Peyer's patch (tissue), 4 donors: ENCODE measurements around the gene SOX5. TPM values are rescaled to one million over a fixed set of nuclear protein-coding genes. Genes with fewer than 3 reads are reported as not detected.
"Not testable (repeated sequence)": the region's sequence is repeated elsewhere in the genome, so short reads cannot be mapped to it uniquely, and the experiment has no call there.

Source experiments
- DNase-seq, 3 donors: peaks; one replicate each; pipeline ENCODE4 v3.0.0-alpha.2; 2017 to 2019
- H3K27ac ChIP-seq, 4 donors: fragments of 200-600 bp; sonication (generic); one replicate each; pipeline ENCODE4 v1.5.1; 2016 to 2019
- H3K27me3 ChIP-seq, 2 donors: fragments of 200-600 bp; sonication (generic); one replicate each; pipeline ENCODE4 v1.5.1; 2019
- H3K36me3 ChIP-seq, 3 donors: fragments of 200-600 bp; sonication (generic); one replicate each; pipeline ENCODE4 v1.5.1; 2016 to 2019
- H3K4me1 ChIP-seq, 4 donors: fragments of 200-600 bp; sonication (generic); one replicate each; pipeline ENCODE4 v1.5.1; 2016 to 2019
- H3K4me3 ChIP-seq, 4 donors: fragments of 200-600 bp; sonication (generic); 1 replicate in 3 of 4; 2 replicates in 1 of 4; pipeline ENCODE4 v1.5.1; 2016 to 2019; ENCODE audit warnings: mild to moderate bottlenecking in 1 of 4
- H3K9me3 ChIP-seq, 4 donors: fragments of 200-600 bp; sonication (generic); one replicate each; pipeline ENCODE4 v1.5.1; 2016 to 2019; ENCODE audit warnings: mild to moderate bottlenecking in 1 of 4
- CTCF ChIP-seq, 6 experiments: fragments of 450-650 bp in 4 of 6; fragments of 200-600 bp in 2 of 6; sonication (generic) in 1 of 6; IDR thresholded peaks; one replicate each; pipeline ENCODE4 v1.5.1; 2017 to 2019; ENCODE audit warnings: antibody characterized with exemption in 6 of 6, mild to moderate bottlenecking in 3 of 6, moderate library complexity in 1 of 6
- POLR2A ChIP-seq, 2 donors: fragments of 450-650 bp; IDR thresholded peaks; one replicate each; pipeline ENCODE4 v1.5.1; 2017; ENCODE audit warnings: antibody characterized with exemption in 2 of 2, mild to moderate bottlenecking in 2 of 2, moderate library complexity in 2 of 2
- total RNA-seq, 4 donors: library from RNA; depleted of rRNA; stranded (reverse); fragments of >200 nt; gene quantifications; one replicate each; pipeline ENCODE4 v1.1.0, GENCODE V29; 2016

SOX5 gene
- total RNA-seq, 4 donors from 2014 or later: 3.8 to 27.2 (median 11.6) TPM

GRCh38 chr12:23493672-23494071 is 455.8 kb downstream of the SOX5 start:
- H3K27me3 ChIP-seq: no peaks in the 10 kb centered on the region
- no peak for DNase-seq
- no peak for TF ChIP-seq POLR2A (IDR thresholded peaks at IDR 0.05)
- TF ChIP-seq CTCF (IDR thresholded peaks at IDR 0.05): no peak
- no peak overlapping the region for H3K4me3 ChIP-seq
- H3K9me3 ChIP-seq: peaks cover 0 to 1% (median 0%) of the 10 kb centered on the region in 4 donors
- no peaks in the 10 kb centered on the region for H3K36me3 ChIP-seq
- H3K4me1 ChIP-seq: no peaks in the 10 kb centered on the region
- H3K27ac ChIP-seq: no peak overlapping the region

- H3K27me3 ChIP-seq, DNase-seq, H3K9me3 ChIP-seq, H3K27ac ChIP-seq, H3K36me3 ChIP-seq, H3K4me1 ChIP-seq, H3K4me3 ChIP-seq: not testable (repeated sequence)
Observed at GRCh38 chr12:23491029-23491428, 458.4 kb downstream of the SOX5 start.

- no peak for TF ChIP-seq CTCF (IDR thresholded peaks at IDR 0.05)
- TF ChIP-seq POLR2A (IDR thresholded peaks at IDR 0.05): no peak
- DNase-seq: no peak
- Histone ChIP-seq H3K9me3 (no peaks in the 10 kb centered on the region), H3K4me3 (no peak overlapping the region), H3K27ac (no peak overlapping the region), H3K4me1 (no peaks in the 10 kb centered on the region), H3K36me3 (no peaks in the 10 kb centered on the region), H3K27me3 (no peaks in the 10 kb centered on the region)
Observed at GRCh38 chr12:23488130-23488529, 461.3 kb downstream of the SOX5 start.

- DNase-seq: no peak
- H3K27me3 ChIP-seq: no peaks in the 10 kb centered on the region
- H3K4me1 ChIP-seq: no peaks in the 10 kb centered on the region
- TF ChIP-seq POLR2A (IDR thresholded peaks at IDR 0.05) (no peak), CTCF (IDR thresholded peaks at IDR 0.05) (no peak)
- H3K4me3 ChIP-seq: no peak overlapping the region
- no peaks in the 10 kb centered on the region for H3K36me3 ChIP-seq
- no peaks in the 10 kb centered on the region for H3K9me3 ChIP-seq
- H3K27ac ChIP-seq: no peak overlapping the region
Observed at GRCh38 chr12:23484238-23484637, 465.2 kb downstream of the SOX5 start.

GRCh38 chr12:23482571-23482970 is 466.9 kb downstream of the SOX5 start:
- Histone ChIP-seq H3K9me3 (no peaks in the 10 kb centered on the region), H3K36me3 (no peaks in the 10 kb centered on the region), H3K27me3 (no peaks in the 10 kb centered on the region), H3K4me1 (no peaks in the 10 kb centered on the region), H3K27ac (no peak overlapping the region), H3K4me3 (no peak overlapping the region)
- TF ChIP-seq CTCF (IDR thresholded peaks at IDR 0.05) (no peak), POLR2A (IDR thresholded peaks at IDR 0.05) (no peak)
- DNase-seq: no peak
